CD14-positive monocyte (primary cell): Measurements from ENCODE around the gene CWH43. TPM values are rescaled to one million over a fixed set of nuclear protein-coding genes. Genes with fewer than 3 reads are reported as not detected.

ENCODE experiments used
- DNase-seq, 3 donors: peaks; one replicate each; pipeline ENCODE4 v3.0.0-alpha.2; 2011 to 2022
- H2AFZ ChIP-seq: 2 replicates; pipeline ENCODE4 v1.6.0; 2012; ENCODE audit warnings: mild to moderate bottlenecking, low read depth, low read length, inconsistent platforms; ENCODE audit not compliant: insufficient read depth, poor library complexity, severe bottlenecking
- H3K27ac ChIP-seq, 2 donors: 1 replicate in 1 of 2; 2 replicates in 1 of 2; pipeline ENCODE4 v1.5.1; 2012 to 2013; ENCODE audit warnings: low read length in 2 of 2, control low read depth in 1 of 2, inconsistent platforms in 1 of 2, low read depth in 1 of 2, mild to moderate bottlenecking in 1 of 2
- H3K27me3 ChIP-seq, 2 donors: one replicate each; pipeline versions ENCODE4 v1.6.0 to v1.6.1; 2011 to 2013; ENCODE audit warnings: low read length in 2 of 2; ENCODE audit not compliant: control insufficient read depth in 2 of 2, insufficient read depth in 2 of 2
- H3K36me3 ChIP-seq, 2 donors: replicated peaks in 1 of 2; 1 replicate in 1 of 2; 2 replicates in 1 of 2; pipeline versions ENCODE4 v1.5.1 to v1.6.1; 2012 to 2013; ENCODE audit warnings: low read length in 2 of 2, control low read depth in 1 of 2, inconsistent platforms in 1 of 2, mild to moderate bottlenecking in 1 of 2; ENCODE audit not compliant: insufficient read depth in 2 of 2, control insufficient read depth in 1 of 2
- H3K4me1 ChIP-seq, 2 donors: 1 replicate in 1 of 2; 2 replicates in 1 of 2; pipeline versions ENCODE4 v1.5.1 to v1.6.1; 2012 to 2013; ENCODE audit warnings: low read length in 2 of 2, control low read depth in 1 of 2, inconsistent platforms in 1 of 2, mild to moderate bottlenecking in 1 of 2, moderate library complexity in 1 of 2; ENCODE audit not compliant: insufficient read depth in 2 of 2, control insufficient read depth in 1 of 2
- H3K4me2 ChIP-seq: replicated peaks from 2 replicates; pipeline ENCODE3; 2012; ENCODE audit warnings: low read length, moderate library complexity, mild to moderate bottlenecking; ENCODE audit not compliant: poor library complexity, severe bottlenecking; ENCODE audit errors: extremely low read depth
- H3K4me3 ChIP-seq, 3 experiments: fragments of 200-600 bp in 1 of 3; sonication (generic) in 1 of 3; replicated peaks in 1 of 3; 1 replicate in 2 of 3; 2 replicates in 1 of 3; pipeline ENCODE4 v1.5.1; 2011 to 2013; ENCODE audit warnings: low read length in 3 of 3, mild to moderate bottlenecking in 3 of 3, control low read depth in 2 of 3, low read depth in 2 of 3, inconsistent platforms in 1 of 3, moderate library complexity in 1 of 3
- H3K79me2 ChIP-seq: 2 replicates; pipeline ENCODE4 v1.6.0; 2012; ENCODE audit warnings: mild to moderate bottlenecking, control low read depth, inconsistent platforms, low read length, moderate library complexity; ENCODE audit not compliant: insufficient read depth
- H3K9ac ChIP-seq: 2 replicates; pipeline ENCODE4 v1.6.0; 2017; ENCODE audit warnings: low read length, mild to moderate bottlenecking; ENCODE audit not compliant: insufficient read depth, poor library complexity, severe bottlenecking
- H3K9me3 ChIP-seq, 2 donors: replicated peaks in 1 of 2; 1 replicate in 1 of 2; 2 replicates in 1 of 2; pipeline versions ENCODE4 v1.5.1 to v1.6.1; 2012 to 2013; ENCODE audit warnings: low read length in 2 of 2, control low read depth in 1 of 2; ENCODE audit not compliant: control insufficient read depth in 1 of 2, insufficient read depth in 1 of 2
- H4K20me1 ChIP-seq: 2 replicates; pipeline ENCODE4 v1.6.0; 2012; ENCODE audit warnings: mild to moderate bottlenecking, low read length, control low read depth, moderate library complexity; ENCODE audit not compliant: insufficient read depth
- H3K27ac Mint-ChIP-seq, 7 donors: one replicate each; pipeline ENCODE4 v1.8.0; 2020; ENCODE audit warnings: mild to moderate bottlenecking in 7 of 7, mixed read lengths in 7 of 7, moderate library complexity in 6 of 7, inconsistent platforms in 2 of 7
- H3K27me3 Mint-ChIP-seq, 3 donors: one replicate each; pipeline ENCODE4 v1.8.0; 2021 to 2022; ENCODE audit warnings: low read depth in 3 of 3, mild to moderate bottlenecking in 3 of 3, mixed read lengths in 3 of 3, moderate library complexity in 3 of 3, inconsistent platforms in 1 of 3
- H3K36me3 Mint-ChIP-seq, 2 donors: one replicate each; pipeline ENCODE4 v1.8.0; 2020; ENCODE audit warnings: mixed read lengths in 2 of 2, inconsistent platforms in 1 of 2, mild to moderate bottlenecking in 1 of 2
- H3K4me1 Mint-ChIP-seq: one replicate; pipeline ENCODE4 v1.8.0; 2020; ENCODE audit warnings: mild to moderate bottlenecking, mixed read lengths
- H3K4me3 Mint-ChIP-seq, 2 donors: one replicate each; pipeline ENCODE4 v1.8.0; 2020; ENCODE audit warnings: mild to moderate bottlenecking in 2 of 2, mixed read lengths in 2 of 2, moderate library complexity in 1 of 2
- H3K9me3 Mint-ChIP-seq, 7 donors: one replicate each; pipeline ENCODE4 v1.8.0; 2020 to 2022; ENCODE audit warnings: mixed read lengths in 7 of 7, mild to moderate bottlenecking in 6 of 7, moderate library complexity in 6 of 7, inconsistent platforms in 2 of 7
- CTCF ChIP-seq: fragments of 200-600 bp; IDR thresholded peaks from one replicate; pipeline ENCODE4 v1.8.0; 2022; ENCODE audit warnings: antibody characterized with exemption, mild to moderate bottlenecking
- WGBS: methylation state at CpG from one replicate; pipeline ENCODE4 v1.1.5; 2013; ENCODE audit warnings: missing lambda C conversion rate; ENCODE audit not compliant: insufficient coverage; 5-methylcytosine and 5-hydroxymethylcytosine counted together
- intact Hi-C, 2 donors: fragments of 100-400 bp; cut with micrococcal nuclease; formaldehyde crosslinking; loops; one replicate each; pipeline versions ENCODE4 v1.15.0 to v1.15.1; 2023
- polyA plus RNA-seq, 3 donors: library from polyadenylated mRNA; depleted of rRNA in 1 of 3; unstranded in 2 of 3; stranded (reverse) in 1 of 3; fragments of 300-500 nt in 2 of 3; fragments of >200 nt in 1 of 3; fragmentation: Illumina TruSeq in 2 of 3; gene quantifications; 1 replicate in 2 of 3; 2 replicates in 1 of 3; pipeline ENCODE4 v1.2.3, GENCODE V29; 2012 to 2021

The CWH43 gene
- polyA plus RNA-seq, 3 donors: not detected

GRCh38 chr4:48962636-48963035 is 23.4 kb upstream of the CWH43 start:
- no peaks in the 10 kb centered on the region for H3K9me3 ChIP-seq
- H3K4me1 ChIP-seq: no peaks in the 10 kb centered on the region
- H3K27ac ChIP-seq: no peak overlapping the region
- TF ChIP-seq CTCF: no peak
- no peak overlapping the region for H2AFZ ChIP-seq
- Mint-ChIP-seq H3K9me3 (no peaks in the 10 kb centered on the region), H3K36me3 (no peaks in the 10 kb centered on the region), H3K4me1 (no peaks in the 10 kb centered on the region), H3K27ac (no peak overlapping the region), H3K27me3 (peaks cover 0 to 6% (median 2%) of the 10 kb centered on the region in 3 donors), H3K4me3 (no peak overlapping the region)
- no peaks in the 10 kb centered on the region for H3K27me3 ChIP-seq
- intact Hi-C loops: loop anchor here (2.0 to 5.0 kb wide), 2 partner anchors 382 to 385 kb away; no protein-coding TSS in a partner anchor
- no peak overlapping the region for H3K4me2 ChIP-seq
- no peak overlapping the region for H3K9ac ChIP-seq
- H3K4me3 ChIP-seq: no peak overlapping the region
- H4K20me1 ChIP-seq: no peaks in the 10 kb centered on the region
- no CpG with 5 or more reads among the region's 5 CpGs for WGBS
- no peaks in the 10 kb centered on the region for H3K79me2 ChIP-seq
- no peaks in the 10 kb centered on the region for H3K36me3 ChIP-seq
- DNase-seq: no peak

DNA sequence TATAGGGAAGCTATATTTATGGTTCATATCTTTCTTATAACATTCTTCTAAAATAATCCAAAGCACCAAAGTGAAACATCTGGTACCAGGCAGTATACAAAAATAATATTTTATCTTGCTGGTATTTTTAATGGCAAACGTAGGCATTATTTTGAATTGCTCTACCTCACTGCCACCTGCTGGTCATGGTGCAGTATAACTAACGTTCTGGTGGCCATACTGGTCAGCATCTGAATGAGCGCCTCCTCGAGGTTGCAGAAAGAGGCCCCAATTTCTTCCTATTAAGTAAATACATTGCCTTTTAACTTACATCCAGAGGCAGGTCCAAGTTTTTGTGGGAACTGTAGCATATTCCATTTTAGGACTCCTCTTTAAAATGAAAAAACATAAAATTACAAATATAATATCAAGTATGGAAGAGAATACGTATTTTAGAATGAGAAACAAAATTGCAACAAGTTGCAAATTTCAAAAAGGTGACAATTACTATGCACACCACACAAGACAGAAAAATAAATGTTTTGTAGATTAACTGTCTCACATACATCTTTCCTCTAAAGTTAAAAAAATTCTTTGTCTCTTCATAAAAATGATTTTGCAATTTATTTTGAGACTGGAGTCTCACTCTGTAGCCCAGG is 22.9 kb upstream of the CWH43 start:
- Histone ChIP-seq H3K9ac (no peak overlapping the region), H3K27me3 (no peaks in the 10 kb centered on the region), H3K79me2 (no peaks in the 10 kb centered on the region), H3K9me3 (no peaks in the 10 kb centered on the region), H3K4me1 (no peaks in the 10 kb centered on the region), H3K4me2 (no peak overlapping the region), H4K20me1 (no peaks in the 10 kb centered on the region), H2AFZ (no peak overlapping the region), H3K27ac (no peak overlapping the region), H3K4me3 (no peak overlapping the region), H3K36me3 (no peaks in the 10 kb centered on the region)
- no peak overlapping the region for H3K27ac Mint-ChIP-seq
- H3K36me3 Mint-ChIP-seq: no peaks in the 10 kb centered on the region
- peak; percentile 61 to 76 (median 73) for DNase-seq
- intact Hi-C loops: loop anchor here (2.0 to 5.0 kb wide), 2 partner anchors 382 to 386 kb away; no protein-coding TSS in a partner anchor
- H3K4me3 Mint-ChIP-seq: no peak overlapping the region
- H3K9me3 Mint-ChIP-seq: no peaks in the 10 kb centered on the region
- H3K4me1 Mint-ChIP-seq: no peaks in the 10 kb centered on the region
- peak; percentile 97 for TF ChIP-seq CTCF
- WGBS: 0% methylated on average over 3 of the region's 5 CpGs
- peaks cover 2 to 6% (median 2%) of the 10 kb centered on the region in 3 donors for H3K27me3 Mint-ChIP-seq
